OCI-LY1 (cell line): ENCODE results near the gene ZBTB22.
"Not testable (repeated sequence)": the region's sequence is repeated elsewhere in the genome, so short reads cannot be mapped to it uniquely, and the experiment has no call there.

ENCODE experiments used
- EZH2 ChIP-seq: fragments of 200-600 bp; sonication (generic), shearing (Covaris generic); IDR thresholded peaks from 2 replicates; pipeline ENCODE4 v1.8.0; 2017; ENCODE audit warnings: borderline replicate concordance, mixed run types, mild to moderate bottlenecking, antibody characterized with exemption, low read length, moderate library complexity, mixed read lengths
- TF ChIP-seq, protein P1 (sequence below): fragments of 200-600 bp; sonication (generic), shearing (Covaris generic); IDR thresholded peaks from 2 replicates; pipeline ENCODE4 v1.5.1; 2017; ENCODE audit warnings: mild to moderate bottlenecking, antibody characterized with exemption, low read length, moderate library complexity, mixed read lengths

DNA sequence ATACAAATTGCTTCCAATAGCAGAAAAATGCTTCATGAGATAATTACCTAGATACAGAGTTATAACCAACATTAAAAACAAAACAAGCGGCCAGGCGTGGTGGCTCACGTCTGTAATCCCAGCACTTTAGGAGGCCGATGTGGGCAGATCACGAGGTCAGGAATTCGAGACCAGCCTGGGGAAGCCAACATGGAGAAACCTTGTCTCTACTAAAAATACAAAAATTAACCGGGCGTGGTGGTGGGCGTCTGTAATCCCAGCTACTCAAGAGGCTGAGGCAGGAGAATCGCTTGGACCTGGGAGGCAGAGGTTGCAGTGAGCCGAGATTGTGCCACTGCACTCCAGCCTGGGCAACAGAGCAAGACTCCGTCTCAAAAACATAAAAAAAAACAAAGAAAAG lies 45.9 kb upstream of the ZBTB22 start:
- TF ChIP-seq, protein P1, sequence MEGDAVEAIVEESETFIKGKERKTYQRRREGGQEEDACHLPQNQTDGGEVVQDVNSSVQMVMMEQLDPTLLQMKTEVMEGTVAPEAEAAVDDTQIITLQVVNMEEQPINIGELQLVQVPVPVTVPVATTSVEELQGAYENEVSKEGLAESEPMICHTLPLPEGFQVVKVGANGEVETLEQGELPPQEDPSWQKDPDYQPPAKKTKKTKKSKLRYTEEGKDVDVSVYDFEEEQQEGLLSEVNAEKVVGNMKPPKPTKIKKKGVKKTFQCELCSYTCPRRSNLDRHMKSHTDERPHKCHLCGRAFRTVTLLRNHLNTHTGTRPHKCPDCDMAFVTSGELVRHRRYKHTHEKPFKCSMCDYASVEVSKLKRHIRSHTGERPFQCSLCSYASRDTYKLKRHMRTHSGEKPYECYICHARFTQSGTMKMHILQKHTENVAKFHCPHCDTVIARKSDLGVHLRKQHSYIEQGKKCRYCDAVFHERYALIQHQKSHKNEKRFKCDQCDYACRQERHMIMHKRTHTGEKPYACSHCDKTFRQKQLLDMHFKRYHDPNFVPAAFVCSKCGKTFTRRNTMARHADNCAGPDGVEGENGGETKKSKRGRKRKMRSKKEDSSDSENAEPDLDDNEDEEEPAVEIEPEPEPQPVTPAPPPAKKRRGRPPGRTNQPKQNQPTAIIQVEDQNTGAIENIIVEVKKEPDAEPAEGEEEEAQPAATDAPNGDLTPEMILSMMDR = not testable (repeated sequence)
- TF ChIP-seq EZH2 = not testable (repeated sequence)
